IgD-negative memory B cell (primary cell): ENCODE data around the gene COL15A1. TPM values are rescaled to one million over a fixed set of nuclear protein-coding genes. Genes with fewer than 3 reads are reported as not detected.

Experiments
- H3K27ac Mint-ChIP-seq, 3 donors: one replicate each; pipeline ENCODE4 v1.8.0; 2020 to 2022; ENCODE audit warnings: mild to moderate bottlenecking in 3 of 3, mixed read lengths in 3 of 3, moderate library complexity in 1 of 3
- H3K27me3 Mint-ChIP-seq: one replicate; pipeline ENCODE4 v1.8.0; 2021; ENCODE audit warnings: mixed read lengths
- H3K36me3 Mint-ChIP-seq: one replicate; pipeline ENCODE4 v1.8.0; 2020; ENCODE audit warnings: mild to moderate bottlenecking, mixed read lengths
- H3K4me1 Mint-ChIP-seq, 3 donors: one replicate each; pipeline ENCODE4 v1.8.0; 2020 to 2022; ENCODE audit warnings: mixed read lengths in 3 of 3, mild to moderate bottlenecking in 1 of 3
- H3K4me3 Mint-ChIP-seq, 4 donors: one replicate each; pipeline ENCODE4 v1.8.0; 2020 to 2022; ENCODE audit warnings: mild to moderate bottlenecking in 4 of 4, mixed read lengths in 4 of 4, moderate library complexity in 3 of 4
- H3K9me3 Mint-ChIP-seq, 3 donors: one replicate each; pipeline ENCODE4 v1.8.0; 2020 to 2021; ENCODE audit warnings: mixed read lengths in 3 of 3, mild to moderate bottlenecking in 1 of 3
- polyA plus RNA-seq: library from polyadenylated mRNA; unstranded; fragments of 300-500 nt; fragmentation: Illumina TruSeq; gene quantifications from one replicate; pipeline ENCODE4 v1.2.3, GENCODE V29; 2021

COL15A1 gene
- polyA plus RNA-seq, 1 donor from 2014 or later, result 0.08 TPM

DNA sequence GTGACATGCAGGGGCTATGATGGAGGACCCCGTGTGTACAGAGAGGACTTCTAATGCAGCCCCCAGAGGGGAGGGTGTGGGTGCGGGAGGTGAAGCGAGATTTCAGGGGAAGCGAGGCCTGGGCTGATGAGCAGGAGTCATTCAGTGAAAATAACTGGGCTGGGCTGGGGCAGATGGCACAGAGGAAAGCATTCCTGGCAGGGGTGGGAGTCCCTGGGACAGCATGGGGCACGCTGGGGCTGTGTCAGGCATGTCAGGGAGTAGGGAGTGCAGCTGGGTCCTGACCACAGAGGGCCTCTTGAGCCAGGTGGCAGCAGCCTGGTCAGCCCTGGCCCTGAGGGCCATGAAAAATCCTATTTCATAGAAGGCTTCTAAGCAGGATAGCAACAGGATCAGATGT, 36.6 kb downstream of the COL15A1 start:
- Mint-ChIP-seq H3K4me1 (peaks cover 0 to 2% (median 0%) of the 10 kb centered on the region in 3 donors), H3K27me3 (peaks cover 9% of the 10 kb centered on the region), H3K36me3 (no peaks in the 10 kb centered on the region), H3K4me3 (no peak overlapping the region), H3K27ac (no peak overlapping the region), H3K9me3 (no peaks in the 10 kb centered on the region)

DNA sequence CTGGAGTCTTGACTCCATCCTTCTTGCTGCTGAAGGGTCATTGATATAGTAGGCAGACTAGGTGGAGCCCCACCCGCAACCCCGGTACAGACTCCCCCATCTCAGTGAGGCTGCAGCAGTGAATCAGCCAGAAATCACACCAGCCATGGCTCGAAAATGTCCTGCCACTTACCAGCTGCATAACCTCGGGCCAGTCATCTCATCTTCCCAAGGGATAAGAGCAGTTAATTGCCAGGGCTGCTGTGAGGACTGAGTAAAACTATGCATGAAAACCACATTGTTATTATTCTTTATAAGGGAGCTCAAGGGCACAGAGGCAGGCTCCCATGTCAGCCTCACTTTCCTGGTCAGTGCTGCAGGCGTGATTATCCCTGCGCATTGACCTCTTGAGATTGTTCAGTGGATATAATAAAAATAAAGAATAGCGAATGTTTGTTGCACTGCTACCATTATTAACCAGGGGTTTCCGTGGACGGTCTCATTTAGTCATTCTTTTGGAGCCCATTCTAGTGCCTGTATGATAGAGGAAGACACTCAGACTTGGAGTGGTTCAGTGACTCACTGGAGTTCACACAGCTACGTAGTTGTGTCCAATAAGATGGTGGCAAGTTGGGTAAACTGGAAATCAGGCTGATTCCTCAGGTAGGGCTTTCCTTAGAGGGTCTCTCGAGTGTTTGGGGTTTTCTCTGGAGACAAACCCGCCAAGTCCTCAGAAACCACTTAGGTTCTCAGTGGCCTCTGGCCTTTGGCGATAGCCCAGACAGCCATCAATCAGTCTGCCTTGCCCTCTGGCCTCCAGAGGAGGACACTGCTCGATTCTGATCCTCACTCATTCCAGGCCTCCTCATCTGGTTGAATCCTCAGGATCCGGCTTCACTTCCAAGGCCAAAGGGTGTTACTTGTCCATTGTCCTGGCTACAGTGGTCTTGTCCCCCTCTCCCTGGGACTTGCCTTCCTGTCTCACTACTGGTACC, 39.9 kb downstream of the COL15A1 start:
- Mint-ChIP-seq H3K4me1 (no peaks in the 10 kb centered on the region), H3K9me3 (no peaks in the 10 kb centered on the region), H3K4me3 (no peak overlapping the region), H3K27ac (no peak overlapping the region), H3K27me3 (peaks cover 1% of the 10 kb centered on the region), H3K36me3 (no peaks in the 10 kb centered on the region)

DNA sequence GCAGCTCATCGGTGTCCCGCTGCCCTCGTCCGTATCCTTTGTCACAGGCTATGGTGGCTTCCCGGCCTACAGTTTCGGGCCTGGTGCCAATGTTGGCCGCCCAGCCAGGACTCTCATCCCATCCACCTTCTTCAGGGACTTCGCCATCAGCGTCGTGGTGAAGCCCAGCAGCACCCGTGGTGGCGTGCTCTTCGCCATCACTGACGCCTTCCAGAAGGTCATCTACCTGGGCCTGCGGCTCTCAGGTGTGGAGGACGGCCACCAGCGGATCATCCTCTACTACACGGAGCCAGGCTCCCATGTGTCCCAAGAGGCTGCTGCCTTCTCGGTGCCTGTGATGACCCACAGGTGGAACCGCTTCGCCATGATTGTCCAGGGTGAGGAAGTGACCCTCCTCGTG, 41.9 kb downstream of the COL15A1 start:
- peak overlapping the region in 1 of 3 donors; percentile 5 for H3K27ac Mint-ChIP-seq
- no peaks in the 10 kb centered on the region for H3K36me3 Mint-ChIP-seq
- H3K9me3 Mint-ChIP-seq, result peaks cover 0 to 2% (median 0%) of the 10 kb centered on the region in 3 donors
- peaks cover 1% of the 10 kb centered on the region for H3K27me3 Mint-ChIP-seq
- H3K4me1 Mint-ChIP-seq, result no peaks in the 10 kb centered on the region
- no peak overlapping the region for H3K4me3 Mint-ChIP-seq

DNA sequence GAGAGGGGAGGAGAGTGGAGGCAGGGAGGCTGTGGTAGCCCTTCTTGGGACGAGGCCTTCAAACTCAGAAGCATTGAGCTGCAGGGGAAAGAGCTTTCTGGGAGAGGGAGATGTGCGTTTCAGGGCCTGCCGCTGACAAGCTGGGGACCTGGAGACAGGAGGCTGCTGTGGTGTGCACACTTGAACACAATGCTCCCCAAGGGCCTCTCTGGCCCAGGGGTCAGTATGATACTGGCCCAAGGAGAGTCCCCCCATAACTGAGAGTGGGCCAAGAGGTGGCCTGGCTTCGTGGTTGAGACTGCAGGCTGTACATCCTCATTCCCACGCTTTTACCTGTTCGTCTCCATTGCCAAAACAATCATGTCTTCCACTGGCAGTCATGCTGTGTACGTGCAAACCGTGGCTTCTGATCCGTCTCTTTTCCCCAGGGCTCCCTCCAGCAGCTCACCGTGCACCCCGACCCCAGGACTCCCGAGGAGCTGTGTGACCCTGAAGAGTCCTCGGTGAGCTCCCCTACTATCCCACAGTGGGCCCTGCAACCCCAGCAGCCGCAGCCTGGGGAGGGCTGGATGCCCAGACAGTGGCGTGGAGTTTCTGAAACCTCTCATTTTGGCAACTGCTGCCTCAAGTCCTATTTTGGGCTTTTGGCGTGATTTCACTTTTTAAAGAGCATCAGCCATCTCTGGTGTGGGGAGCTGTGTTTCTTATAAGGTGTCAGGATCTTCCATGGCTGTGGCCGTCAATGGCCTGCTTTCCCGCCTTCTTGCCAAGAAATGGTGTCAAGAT, 43.4 kb downstream of the COL15A1 start:
- Mint-ChIP-seq H3K36me3 (no peaks in the 10 kb centered on the region), H3K27ac (peak overlapping the region in 1 of 3 donors; percentile 23), H3K4me3 (no peak overlapping the region), H3K27me3 (peaks cover 1% of the 10 kb centered on the region), H3K9me3 (peaks cover 0 to 2% (median 0%) of the 10 kb centered on the region in 3 donors), H3K4me1 (no peaks in the 10 kb centered on the region)

- peaks cover 0 to 2% (median 0%) of the 10 kb centered on the region in 3 donors for H3K9me3 Mint-ChIP-seq
- H3K36me3 Mint-ChIP-seq, result no peaks in the 10 kb centered on the region
- peak overlapping the region in 1 of 4 donors; percentile 8 for H3K4me3 Mint-ChIP-seq
- H3K27me3 Mint-ChIP-seq, result peaks cover 6% of the 10 kb centered on the region
- peaks cover 11 to 14% (median 13%) of the 10 kb centered on the region in 3 donors for H3K4me1 Mint-ChIP-seq
- peak overlapping the region in 1 of 3 donors; percentile 53 for H3K27ac Mint-ChIP-seq
These were observed 45.6 kb downstream of the COL15A1 start for GRCh38 chr9:98989036-98990000.

DNA sequence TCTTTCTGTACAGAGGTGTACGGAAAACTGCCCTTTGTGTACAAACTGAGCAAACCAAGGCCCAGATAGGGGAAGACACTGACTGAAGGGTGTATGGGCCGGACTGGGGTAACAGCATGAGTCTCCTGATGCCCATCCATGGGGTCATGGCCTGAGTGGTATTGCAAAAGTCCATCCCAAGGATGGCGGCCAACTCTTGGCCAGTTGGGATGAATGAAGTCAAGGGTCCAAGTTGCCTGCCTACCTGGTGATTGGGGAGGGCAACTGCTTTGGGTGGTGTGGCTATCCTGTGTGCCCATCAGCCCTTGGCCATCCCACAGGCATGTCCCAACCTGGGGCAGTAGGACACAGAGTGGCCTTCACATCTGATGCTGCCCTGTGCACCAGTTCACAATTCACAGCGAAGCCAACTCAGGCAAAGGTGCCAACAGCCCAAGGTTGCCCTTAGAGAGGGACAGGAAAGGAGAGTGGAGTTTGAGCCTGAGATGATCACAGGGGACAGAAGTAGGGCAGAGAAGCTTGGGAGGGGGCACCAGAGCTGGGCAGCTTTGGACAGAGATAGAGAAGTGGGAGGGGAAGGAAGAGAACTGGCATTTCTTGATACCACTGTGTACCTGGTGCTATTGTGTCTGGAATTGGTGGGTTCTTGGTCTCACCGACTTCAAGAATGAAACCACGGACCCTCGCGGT, 46.6 kb downstream of the COL15A1 start:
- Mint-ChIP-seq H3K9me3 (peaks cover 0 to 2% (median 0%) of the 10 kb centered on the region in 3 donors), H3K4me1 (peaks cover 12 to 14% (median 13%) of the 10 kb centered on the region in 3 donors), H3K27ac (peak overlapping the region in 1 of 3 donors; percentile 48), H3K27me3 (peaks cover 6% of the 10 kb centered on the region), H3K36me3 (no peaks in the 10 kb centered on the region), H3K4me3 (no peak overlapping the region)

DNA sequence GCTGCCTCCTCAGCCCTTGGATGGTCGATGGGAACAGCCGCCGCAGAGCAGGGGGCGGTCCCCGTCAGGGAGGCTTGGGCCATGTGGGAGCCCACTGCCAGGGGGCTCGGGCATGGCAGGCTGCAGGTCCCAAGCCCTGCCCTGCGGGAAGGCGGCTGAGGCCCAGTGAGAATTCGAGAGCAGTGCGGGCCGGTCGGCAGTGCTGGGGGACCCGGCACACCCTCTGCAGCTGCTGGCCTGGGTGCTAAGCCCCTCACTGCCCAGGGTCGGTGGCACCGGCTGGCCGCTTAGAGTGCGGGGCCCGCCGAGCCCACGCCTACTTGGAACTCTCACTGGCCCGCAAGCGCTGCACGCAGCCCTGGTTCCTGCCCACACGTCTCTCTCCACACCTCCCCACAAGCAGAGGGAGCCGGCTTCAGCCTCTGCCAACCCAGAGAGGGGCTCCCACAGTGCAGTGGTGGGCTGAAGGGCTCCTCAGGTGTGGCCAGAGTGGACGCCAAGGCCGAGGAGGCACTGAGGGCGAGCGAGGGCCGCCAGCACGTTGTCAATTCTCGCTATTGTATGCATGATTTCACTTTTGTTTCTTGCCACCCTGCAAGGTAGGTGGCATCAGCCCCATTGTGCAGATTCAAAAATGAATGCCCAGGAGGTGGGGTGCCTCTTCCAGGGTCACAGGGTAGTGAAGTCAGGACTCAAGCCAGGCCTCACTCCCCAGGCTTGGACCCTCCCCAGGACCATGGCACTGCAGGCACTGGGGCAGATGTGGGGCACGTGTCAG, 48.6 kb downstream of the COL15A1 start:
- Mint-ChIP-seq H3K27me3 (peaks cover 6% of the 10 kb centered on the region), H3K36me3 (no peaks in the 10 kb centered on the region), H3K4me1 (peaks cover 12 to 14% (median 13%) of the 10 kb centered on the region in 3 donors), H3K4me3 (peak overlapping the region in 1 of 4 donors; percentile 74), H3K9me3 (peaks cover 0 to 2% (median 0%) of the 10 kb centered on the region in 3 donors), H3K27ac (no peak overlapping the region)

DNA sequence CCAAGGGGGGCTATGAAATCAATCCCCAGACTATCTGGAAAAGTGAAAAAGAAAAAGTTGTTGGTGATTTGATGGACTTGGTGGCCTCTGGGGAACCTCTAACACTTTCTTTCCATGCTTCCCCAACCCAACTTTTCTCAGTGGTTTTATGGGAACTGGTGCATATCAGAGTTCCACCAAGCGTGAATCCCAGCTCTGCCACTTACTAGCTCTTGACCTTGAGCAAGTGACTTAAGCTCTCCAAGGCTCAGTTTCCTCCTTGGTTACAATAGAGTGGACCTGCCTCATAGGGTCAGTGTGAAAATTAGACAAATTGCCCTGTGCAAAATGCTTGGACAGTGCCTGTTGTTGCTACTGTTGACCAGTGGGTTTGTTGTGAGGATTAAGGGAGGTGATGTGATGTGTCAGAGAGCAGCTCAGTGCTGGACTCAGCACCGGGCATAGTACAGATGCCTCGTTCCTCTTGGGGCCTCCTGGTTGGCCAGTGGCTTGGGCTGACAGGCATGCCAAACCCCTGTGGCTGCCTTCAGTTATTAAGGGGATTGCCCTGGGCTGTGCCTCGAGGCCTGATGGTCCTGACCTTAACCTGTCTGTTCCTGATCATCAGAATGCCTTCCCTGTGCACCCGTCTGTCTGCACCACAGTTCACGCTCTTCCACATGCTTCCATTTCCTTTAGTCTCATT, 49.3 kb downstream of the COL15A1 start:
- Mint-ChIP-seq H3K27ac (peak overlapping the region in 1 of 3 donors; percentile 95), H3K4me1 (peaks cover 12 to 14% (median 13%) of the 10 kb centered on the region in 3 donors), H3K27me3 (peaks cover 6% of the 10 kb centered on the region), H3K9me3 (peaks cover 0 to 2% (median 0%) of the 10 kb centered on the region in 3 donors), H3K4me3 (peak overlapping the region in 2 of 4 donors; percentile 63 to 86), H3K36me3 (no peaks in the 10 kb centered on the region)

- H3K36me3 Mint-ChIP-seq, result no peaks in the 10 kb centered on the region
- H3K9me3 Mint-ChIP-seq, result peaks cover 0 to 2% (median 0%) of the 10 kb centered on the region in 3 donors
- peaks cover 4% of the 10 kb centered on the region for H3K27me3 Mint-ChIP-seq
- H3K4me3 Mint-ChIP-seq, result peak overlapping the region in 2 of 4 donors; percentile 53 to 86
- peak overlapping the region in 1 of 3 donors; percentile 95 for H3K27ac Mint-ChIP-seq
- H3K4me1 Mint-ChIP-seq, result peaks cover 12 to 14% (median 13%) of the 10 kb centered on the region in 3 donors
These were observed 49.9 kb downstream of the COL15A1 start for GRCh38 chr9:98993570-98993945.

DNA sequence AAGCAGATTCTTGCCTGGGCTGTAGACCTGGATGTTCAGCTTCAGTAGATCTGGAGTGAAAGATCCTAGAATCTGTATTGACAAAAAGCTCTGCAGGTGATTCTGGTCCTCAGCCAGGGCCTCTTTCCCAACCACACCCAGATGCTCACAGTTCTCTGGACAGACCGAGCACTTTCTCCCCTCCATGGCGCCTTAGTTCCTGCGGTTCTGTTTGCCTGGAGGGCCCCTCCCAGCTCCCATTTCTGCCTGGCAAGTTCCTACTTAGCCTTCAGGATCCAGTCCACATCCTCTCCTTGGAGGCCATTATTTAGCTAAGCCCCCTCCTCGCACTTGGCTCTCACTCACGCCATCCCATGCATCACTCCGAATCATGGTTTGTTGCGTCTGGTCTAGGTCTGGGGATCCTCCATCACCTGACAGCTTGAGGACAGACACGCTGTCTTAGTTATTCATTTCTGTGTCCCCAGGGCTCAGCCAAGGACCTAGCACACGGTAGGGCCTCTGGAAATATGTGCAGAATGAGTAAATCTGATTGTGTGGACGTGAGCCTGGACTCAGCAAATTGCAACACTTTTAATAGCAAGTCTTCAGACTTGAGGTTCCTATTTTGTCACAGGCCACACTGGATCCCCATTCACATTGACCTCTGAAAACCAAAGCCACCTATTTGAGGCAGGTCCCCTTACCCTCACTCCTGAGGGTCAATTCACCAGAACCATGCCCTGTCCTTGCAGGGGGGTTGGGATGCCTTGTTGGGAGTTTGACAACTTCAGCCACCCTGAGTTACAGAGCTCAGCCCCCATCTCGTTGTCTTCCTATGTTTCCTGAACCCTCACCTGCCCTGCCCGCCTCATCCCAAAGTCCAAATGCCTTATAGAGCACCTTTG, 50.7 kb downstream of the COL15A1 start:
- Mint-ChIP-seq H3K27ac (no peak overlapping the region), H3K27me3 (peaks cover 4% of the 10 kb centered on the region), H3K9me3 (peaks cover 0 to 2% (median 0%) of the 10 kb centered on the region in 3 donors), H3K36me3 (no peaks in the 10 kb centered on the region), H3K4me3 (peak overlapping the region in 1 of 4 donors; percentile 71), H3K4me1 (peaks cover 12 to 14% (median 13%) of the 10 kb centered on the region in 3 donors)

GRCh38 chr9:98995059-98995671, 51.5 kb downstream of the COL15A1 start:
- Mint-ChIP-seq H3K36me3 (no peaks in the 10 kb centered on the region), H3K27me3 (peaks cover 4% of the 10 kb centered on the region), H3K4me3 (no peak overlapping the region), H3K27ac (peak overlapping the region in 1 of 3 donors; percentile 54), H3K9me3 (peaks cover 0 to 2% (median 0%) of the 10 kb centered on the region in 3 donors), H3K4me1 (peaks cover 12 to 14% (median 13%) of the 10 kb centered on the region in 3 donors)
